Left colon (tissue), 2 donors: ENCODE measurements around the gene PGA4. TPM values are rescaled to one million over a fixed set of nuclear protein-coding genes. Genes with fewer than 3 reads are reported as not detected.
"Not testable (repeated sequence)": the region's sequence is repeated elsewhere in the genome, so short reads cannot be mapped to it uniquely, and the experiment has no call there.

Experiments
- ATAC-seq: fragments of 200-7000 bp; cut with Tn5 transposase; one replicate; pipeline ENCODE4 v1.9.1; 2020; ENCODE audit warnings: mild to moderate bottlenecking, moderate library complexity
- DNase-seq, 2 donors: peaks; one replicate each; pipeline ENCODE4 v3.0.0-alpha.2; 2020
- intact Hi-C, 2 donors: fragments of 100-400 bp; cut with DNase I in 1 of 2; cut with micrococcal nuclease in 1 of 2; formaldehyde crosslinking; loops; one replicate each; pipeline versions ENCODE4 v1.11.2 to v1.14.0; 2022; cut with DNase I, micrococcal nuclease
- total RNA-seq, 2 donors: library from RNA; stranded (reverse); fragmentation: NEBNext Ultra II Directional; extraction: Animal tissue kit (Norgen Biotek cat#: 25700); gene quantifications; one replicate each; pipeline ENCODE4 v1.2.1, GENCODE V29; 2021
- donor health status: DM: no; HTN: no; CAD: no.
- donor health status: DM: yes; HTN: yes; CAD: no.

Gene PGA4
- total RNA-seq, 2 donors from 2014 or later = 0.14 to 0.52 TPM

DNA sequence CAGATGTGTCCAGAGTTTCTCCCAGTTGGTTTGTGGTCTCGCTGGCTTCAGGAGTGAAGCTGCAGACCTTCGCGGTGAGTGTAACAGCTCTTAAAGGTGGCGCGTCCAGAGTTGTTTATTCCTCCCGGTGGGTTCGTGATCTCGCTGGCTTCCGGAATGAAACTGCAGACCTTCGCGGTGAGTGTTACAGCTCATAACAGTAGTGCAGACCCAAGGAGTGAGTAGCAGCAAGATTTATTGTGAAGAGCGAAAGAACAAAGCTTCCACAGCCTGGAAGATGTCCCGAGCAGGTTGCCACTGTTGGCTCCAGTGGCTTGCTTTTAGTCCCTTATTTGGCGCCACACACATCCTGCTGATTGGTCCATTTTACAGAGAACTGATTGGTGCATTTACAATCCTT lies 20.7 kb upstream of the PGA4 start:
- intact Hi-C loops = no loop called here
- ATAC-seq (no peak), DNase-seq (no peak)

GRCh38 chr11:61202950-61203746 lies 19.0 kb upstream of the PGA4 start, which contains the start of gene PGA3:
Gene PGA3, plus strand, starts transcription at chr11:61203515. Its CDS starts 50 bp downstream, at chr11:61203565.
- ATAC-seq, intact Hi-C loops: not testable (repeated sequence)

DNA sequence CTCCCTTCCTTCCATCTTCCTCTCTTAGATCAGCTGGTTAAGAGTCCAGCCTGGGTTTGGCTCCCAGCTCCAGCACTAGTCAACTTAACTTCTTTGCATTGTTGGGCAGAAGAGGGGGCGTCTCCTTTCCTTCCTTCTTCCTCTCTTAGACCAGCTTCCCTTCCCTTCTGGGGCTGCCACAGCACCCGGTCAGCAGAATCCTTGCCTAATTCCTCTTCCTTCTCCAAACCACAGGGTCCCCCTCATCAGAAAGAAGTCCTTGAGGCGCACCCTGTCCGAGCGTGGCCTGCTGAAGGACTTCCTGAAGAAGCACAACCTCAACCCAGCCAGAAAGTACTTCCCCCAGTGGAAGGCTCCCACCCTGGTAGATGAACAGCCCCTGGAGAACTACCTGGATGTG lies 18.3 kb upstream of the PGA4 start:
- DNase-seq, ATAC-seq, intact Hi-C loops: not testable (repeated sequence)

More at GRCh38 chr11:61202950-61203746, 19.0 kb upstream of the PGA4 start, which contains the start of gene PGA3:
- DNase-seq = not testable (repeated sequence)

GRCh38 chr11:61204502-61205059 lies 17.6 kb upstream of the PGA4 start:
- DNase-seq, ATAC-seq, intact Hi-C loops: not testable (repeated sequence)

- ATAC-seq, DNase-seq, intact Hi-C loops: not testable (repeated sequence)
Observed at GRCh38 chr11:61207636-61208310, 14.4 kb upstream of the PGA4 start.

GRCh38 chr11:61210629-61211028 lies 11.5 kb upstream of the PGA4 start:
- ATAC-seq, DNase-seq, intact Hi-C loops: not testable (repeated sequence)

- ATAC-seq, intact Hi-C loops: not testable (repeated sequence)
Observed at GRCh38 chr11:61211327-61211952, 10.7 kb upstream of the PGA4 start.

GRCh38 chr11:61212202-61212601 lies 9.9 kb upstream of the PGA4 start:
- DNase-seq, ATAC-seq, intact Hi-C loops: not testable (repeated sequence)

More at GRCh38 chr11:61211327-61211952, 10.7 kb upstream of the PGA4 start:
- DNase-seq = not testable (repeated sequence)

- DNase-seq, intact Hi-C loops, ATAC-seq: not testable (repeated sequence)
Observed at GRCh38 chr11:61213711-61214324, 8.3 kb upstream of the PGA4 start.

DNA sequence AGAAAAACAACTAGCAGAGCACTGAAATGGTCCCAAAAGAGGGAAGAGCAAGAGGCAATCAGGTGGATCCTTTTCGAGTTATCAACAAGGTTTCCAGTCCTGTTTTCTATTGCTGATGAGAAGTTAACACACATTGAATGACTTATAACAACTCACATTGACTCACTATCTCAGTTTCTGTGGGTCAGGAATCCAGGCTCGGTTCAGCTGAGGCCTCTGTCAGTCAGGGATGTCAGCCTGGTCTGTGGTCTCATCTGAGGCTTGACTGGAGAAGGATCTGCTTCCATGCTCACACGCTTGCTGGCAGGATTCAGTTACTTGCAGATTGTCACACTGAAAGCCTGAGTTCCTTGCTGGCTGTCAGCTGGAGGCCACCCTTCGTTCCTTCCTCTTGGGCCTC lies 3.8 kb upstream of the PGA4 start:
- ATAC-seq, intact Hi-C loops: not testable (repeated sequence)

GRCh38 chr11:61219016-61219415 lies 3.1 kb upstream of the PGA4 start:
- intact Hi-C loops, ATAC-seq, DNase-seq: not testable (repeated sequence)

More for the DNA sequence above, 3.8 kb upstream of the PGA4 start:
- not testable (repeated sequence) for DNase-seq

DNA sequence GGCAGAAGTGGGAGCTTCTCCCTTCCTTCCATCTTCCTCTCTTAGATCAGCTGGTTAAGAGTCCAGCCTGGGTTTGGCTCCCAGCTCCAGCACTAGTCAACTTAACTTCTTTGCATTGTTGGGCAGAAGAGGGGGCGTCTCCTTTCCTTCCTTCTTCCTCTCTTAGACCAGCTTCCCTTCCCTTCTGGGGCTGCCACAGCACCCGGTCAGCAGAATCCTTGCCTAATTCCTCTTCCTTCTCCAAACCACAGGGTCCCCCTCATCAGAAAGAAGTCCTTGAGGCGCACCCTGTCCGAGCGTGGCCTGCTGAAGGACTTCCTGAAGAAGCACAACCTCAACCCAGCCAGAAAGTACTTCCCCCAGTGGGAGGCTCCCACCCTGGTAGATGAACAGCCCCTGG lies 545 bp downstream of the PGA4 start:
- ATAC-seq, DNase-seq, intact Hi-C loops: not testable (repeated sequence)

GRCh38 chr11:61226457-61227137 lies 4.5 kb downstream of the PGA4 start:
- intact Hi-C loops, ATAC-seq, DNase-seq: not testable (repeated sequence)

DNA sequence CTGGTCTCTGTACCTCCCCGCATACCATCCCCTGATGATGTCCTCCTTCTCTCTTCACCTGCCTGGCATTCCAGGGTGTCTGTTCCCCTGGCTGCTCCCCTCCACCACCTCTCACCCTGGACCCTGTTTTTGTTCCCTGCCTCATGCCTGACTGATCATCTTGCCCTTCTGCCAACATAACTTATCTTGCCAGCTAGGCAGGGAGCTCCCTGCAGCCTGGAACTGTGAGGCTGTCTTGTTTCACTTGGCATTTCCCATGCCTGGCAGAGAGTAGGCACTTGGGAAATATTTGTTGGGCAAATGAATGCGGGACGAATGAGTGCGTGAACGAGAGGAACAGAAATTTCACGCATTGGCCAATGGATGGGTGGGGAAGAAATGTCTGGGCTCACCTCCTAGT lies 7.3 kb downstream of the PGA4 start:
- ATAC-seq, intact Hi-C loops, DNase-seq: not testable (repeated sequence)

DNA sequence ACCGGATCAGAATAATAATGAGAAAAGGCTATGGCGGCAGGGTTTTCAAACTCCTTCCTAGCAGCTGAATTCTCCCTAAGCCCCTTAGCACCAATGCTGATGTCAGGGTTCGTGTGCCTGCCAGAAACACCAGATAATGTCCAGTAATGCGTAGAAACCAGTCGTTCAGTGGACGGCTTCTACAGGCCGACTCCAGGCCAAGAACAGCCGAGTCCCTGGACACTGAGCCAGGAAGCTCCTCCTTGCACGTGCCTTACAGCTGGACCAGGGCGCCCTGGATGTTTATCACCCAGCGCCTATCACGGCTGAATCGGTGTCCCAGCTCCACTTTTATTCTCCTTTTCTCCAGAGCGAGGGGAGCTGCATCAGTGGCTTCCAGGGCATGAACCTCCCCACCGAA lies 8.9 kb downstream of the PGA4 start:
- intact Hi-C loops, DNase-seq, ATAC-seq: not testable (repeated sequence)

DNA sequence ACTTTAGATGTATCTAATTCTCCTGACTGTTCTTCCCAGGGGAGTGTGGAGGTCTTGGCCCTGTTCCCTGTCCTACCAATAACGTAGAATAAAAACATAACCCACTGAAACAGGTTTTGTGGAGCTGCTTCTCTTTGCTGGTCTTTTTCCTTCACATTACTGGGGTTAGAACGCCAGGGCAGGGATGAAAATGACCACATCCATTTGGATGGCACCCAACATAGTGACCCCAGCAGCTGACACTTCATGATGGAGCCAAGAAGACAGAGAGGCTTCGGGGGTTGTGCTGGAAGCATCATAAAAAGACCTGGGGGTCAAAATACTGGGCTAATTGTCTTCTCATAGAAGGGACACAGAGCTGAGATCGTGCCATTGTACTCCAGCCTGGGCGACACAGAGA lies 9.4 kb downstream of the PGA4 start:
- intact Hi-C loops, DNase-seq, ATAC-seq: not testable (repeated sequence)

DNA sequence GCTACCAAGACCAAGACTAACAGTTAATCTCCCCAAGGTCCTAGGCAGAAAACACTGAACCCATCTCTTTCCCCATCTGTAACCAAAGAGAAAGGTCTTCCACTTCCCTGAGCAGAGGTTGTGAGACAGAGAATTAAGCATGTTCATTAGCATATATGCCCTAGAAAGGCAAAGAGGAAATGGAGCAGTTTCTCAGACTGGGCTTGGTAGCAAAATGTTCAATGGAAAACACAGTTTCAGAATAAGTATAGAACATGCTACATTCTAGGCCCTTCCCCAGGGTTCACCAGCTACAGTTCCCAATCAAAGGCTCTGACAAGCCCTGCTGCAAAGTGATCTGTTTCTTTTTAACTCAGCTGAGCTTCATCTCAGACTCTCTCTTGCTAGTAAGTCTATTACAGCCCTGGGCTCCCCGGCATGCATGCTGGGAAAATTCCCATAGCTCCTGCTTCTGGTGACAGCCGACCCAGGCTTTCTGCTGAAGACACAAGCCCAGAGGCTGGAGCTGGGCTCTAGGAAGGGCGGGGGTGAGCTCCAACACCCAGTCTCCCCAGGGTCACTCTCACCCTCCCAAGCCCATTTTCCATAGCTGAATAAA lies 10.5 kb downstream of the PGA4 start:
- intact Hi-C loops, DNase-seq, ATAC-seq: not testable (repeated sequence)
